H9 (cell line): ENCODE results near the gene EVL. TPM values are rescaled to one million over a fixed set of nuclear protein-coding genes. Genes with fewer than 3 reads are reported as not detected.
"Not testable (repeated sequence)": the region's sequence is repeated elsewhere in the genome, so short reads cannot be mapped to it uniquely, and the experiment has no call there.

Experiments
- DNase-seq: peaks from one replicate; pipeline ENCODE4 v3.0.0-alpha.2; 2017
- H2AFZ ChIP-seq: one replicate; pipeline ENCODE4 v1.6.1; 2013; ENCODE audit warnings: mild to moderate bottlenecking, low read length, control low read depth, moderate library complexity
- H2AK5ac ChIP-seq: 2 replicates; pipeline ENCODE4 v1.6.1; 2013; ENCODE audit warnings: low read length, control low read depth, mixed read lengths; ENCODE audit not compliant: insufficient read length
- H2BK120ac ChIP-seq: one replicate; pipeline ENCODE4 v1.6.1; 2013; ENCODE audit warnings: low read depth, mild to moderate bottlenecking, low read length, control low read depth, inconsistent platforms; ENCODE audit not compliant: poor library complexity, severe bottlenecking
- H2BK12ac ChIP-seq: 2 replicates; pipeline ENCODE4 v1.6.1; 2013; ENCODE audit warnings: low read length, control low read depth, mixed read lengths, low read depth; ENCODE audit not compliant: insufficient read length
- H2BK15ac ChIP-seq: 2 replicates; pipeline ENCODE4 v1.6.1; 2013; ENCODE audit warnings: low read depth, low read length, control low read depth
- H2BK20ac ChIP-seq: one replicate; pipeline ENCODE4 v1.6.1; 2013; ENCODE audit warnings: low read depth, mild to moderate bottlenecking, low read length, control low read depth, inconsistent platforms; ENCODE audit not compliant: poor library complexity, severe bottlenecking
- H2BK5ac ChIP-seq: 2 replicates; pipeline ENCODE4 v1.6.1; 2013; ENCODE audit warnings: low read length, control low read depth, mixed read lengths; ENCODE audit not compliant: insufficient read length
- H3K14ac ChIP-seq: 2 replicates; pipeline ENCODE4 v1.6.1; 2013; ENCODE audit warnings: low read length, control low read depth; ENCODE audit not compliant: insufficient read depth
- H3K18ac ChIP-seq: 2 replicates; pipeline ENCODE4 v1.6.1; 2013; ENCODE audit warnings: low read depth, mild to moderate bottlenecking, mixed read lengths, low read length, control low read depth; ENCODE audit not compliant: insufficient read length
- H3K23ac ChIP-seq: 2 replicates; pipeline ENCODE4 v1.6.1; 2013; ENCODE audit warnings: low read length, control low read depth, mixed read lengths, low read depth; ENCODE audit not compliant: insufficient read length
- H3K23me2 ChIP-seq: 2 replicates; pipeline ENCODE4 v1.6.1; 2013; ENCODE audit warnings: low read depth, mild to moderate bottlenecking, mixed read lengths, low read length, control low read depth; ENCODE audit not compliant: insufficient read length, poor library complexity, severe bottlenecking
- H3K27ac ChIP-seq: 2 replicates; pipeline ENCODE4 v1.5.1; 2013; ENCODE audit warnings: low read length, control low read depth, mixed read lengths, low read depth; ENCODE audit not compliant: insufficient read length
- H3K27me3 ChIP-seq: 2 replicates; pipeline ENCODE4 v1.6.1; 2013; ENCODE audit warnings: low read length, control low read depth, inconsistent platforms; ENCODE audit not compliant: insufficient read depth
- H3K4ac ChIP-seq: 2 replicates; pipeline ENCODE4 v1.6.1; 2013; ENCODE audit warnings: low read depth, mild to moderate bottlenecking, control low read depth, inconsistent platforms, low read length, moderate library complexity
- H3K4me1 ChIP-seq: 2 replicates; pipeline ENCODE4 v1.6.1; 2013; ENCODE audit warnings: low read length, control low read depth, inconsistent platforms; ENCODE audit not compliant: insufficient read depth
- H3K4me2 ChIP-seq: 2 replicates; pipeline ENCODE4 v1.6.1; 2013; ENCODE audit warnings: low read length, control low read depth, mixed read lengths; ENCODE audit not compliant: insufficient read length, insufficient read depth
- H3K56ac ChIP-seq: 2 replicates; pipeline ENCODE4 v1.6.1; 2013; ENCODE audit warnings: low read depth, mild to moderate bottlenecking, mixed read lengths, low read length, control low read depth; ENCODE audit not compliant: insufficient read length
- H3K79me1 ChIP-seq: 2 replicates; pipeline ENCODE4 v1.6.1; 2013; ENCODE audit warnings: low read depth, mild to moderate bottlenecking, moderate library complexity, low read length, control low read depth, inconsistent platforms; ENCODE audit not compliant: insufficient read depth, poor library complexity, severe bottlenecking
- H3K79me2 ChIP-seq: 2 replicates; pipeline ENCODE4 v1.6.1; 2013; ENCODE audit warnings: low read length, control low read depth, inconsistent platforms; ENCODE audit not compliant: insufficient read depth
- H3K9ac ChIP-seq: 2 replicates; pipeline ENCODE4 v1.6.1; 2013; ENCODE audit warnings: low read length, control low read depth, mixed read lengths; ENCODE audit not compliant: insufficient read length; ENCODE audit errors: extremely low read depth
- H3K9me3 ChIP-seq: one replicate; pipeline ENCODE4 v1.6.1; 2013; ENCODE audit warnings: low read depth, low read length, inconsistent platforms; ENCODE audit not compliant: control insufficient read depth
- H3T11ph ChIP-seq: one replicate; pipeline ENCODE4 v1.6.1; 2013; ENCODE audit warnings: mild to moderate bottlenecking, low read length, control low read depth, inconsistent platforms
- H4K20me1 ChIP-seq: one replicate; pipeline ENCODE4 v1.6.1; 2013; ENCODE audit not compliant: control insufficient read depth, insufficient read length, insufficient read depth
- H4K5ac ChIP-seq: 2 replicates; pipeline ENCODE4 v1.6.1; 2013; ENCODE audit warnings: low read depth, mild to moderate bottlenecking, mixed read lengths, low read length, control low read depth; ENCODE audit not compliant: insufficient read length
- H4K8ac ChIP-seq: replicated peaks from 2 replicates; pipeline ENCODE4 v1.6.1; 2013; ENCODE audit warnings: low read length, control low read depth, mixed read lengths, low read depth; ENCODE audit not compliant: insufficient read length
- H4K91ac ChIP-seq: 2 replicates; pipeline ENCODE4 v1.6.1; 2013; ENCODE audit warnings: low read depth, mild to moderate bottlenecking, moderate library complexity, mixed read lengths, low read length, control low read depth; ENCODE audit not compliant: insufficient read length
- H3K27ac Mint-ChIP-seq, 3 experiments: 2 replicates in 2 of 3; 3 replicates in 1 of 3; pipeline ENCODE4 v1.8.0; 2020 to 2021; ENCODE audit warnings: mixed read lengths in 3 of 3, mild to moderate bottlenecking in 1 of 3, moderate library complexity in 1 of 3
- H3K27me3 Mint-ChIP-seq: 2 replicates; pipeline ENCODE4 v1.8.0; 2021; ENCODE audit warnings: low read depth, mild to moderate bottlenecking, moderate library complexity, mixed read lengths
- H3K36me3 Mint-ChIP-seq, 3 experiments: 2 replicates in 2 of 3; 3 replicates in 1 of 3; pipeline ENCODE4 v1.8.0; 2020 to 2021; ENCODE audit warnings: low read depth in 3 of 3, mixed read lengths in 3 of 3; ENCODE audit not compliant: insufficient read depth in 1 of 3
- H3K4me1 Mint-ChIP-seq, 2 experiments: 2 replicates each; pipeline ENCODE4 v1.8.0; 2020; ENCODE audit warnings: mixed read lengths in 2 of 2
- H3K4me3 Mint-ChIP-seq, 2 experiments: 2 replicates in 1 of 2; 3 replicates in 1 of 2; pipeline ENCODE4 v1.8.0; 2020 to 2021; ENCODE audit warnings: mild to moderate bottlenecking in 2 of 2, mixed read lengths in 2 of 2, moderate library complexity in 1 of 2
- H3K9me3 Mint-ChIP-seq, 2 experiments: 2 replicates in 1 of 2; 3 replicates in 1 of 2; pipeline ENCODE4 v1.8.0; 2020; ENCODE audit warnings: mild to moderate bottlenecking in 2 of 2, mixed read lengths in 2 of 2, moderate library complexity in 1 of 2
- WGBS: extraction: QIAGEN DNeasy Blood & Tissue Kit; methylation state at CpG from one replicate; pipeline ENCODE4 v1.1.7; 2013; ENCODE audit warnings: missing lambda C conversion rate, low lambda C conversion rate, mixed read lengths; ENCODE audit not compliant: insufficient read length; ENCODE audit errors: extremely low coverage; 5-methylcytosine and 5-hydroxymethylcytosine counted together
- total RNA-seq: library from RNA; stranded (reverse); gene quantifications from 2 replicates; pipeline ENCODE4 v1.2.1, GENCODE V29; 2021

EVL gene
- total RNA-seq, 1 experiment from 2014 or later, result 53.2 TPM

DNA sequence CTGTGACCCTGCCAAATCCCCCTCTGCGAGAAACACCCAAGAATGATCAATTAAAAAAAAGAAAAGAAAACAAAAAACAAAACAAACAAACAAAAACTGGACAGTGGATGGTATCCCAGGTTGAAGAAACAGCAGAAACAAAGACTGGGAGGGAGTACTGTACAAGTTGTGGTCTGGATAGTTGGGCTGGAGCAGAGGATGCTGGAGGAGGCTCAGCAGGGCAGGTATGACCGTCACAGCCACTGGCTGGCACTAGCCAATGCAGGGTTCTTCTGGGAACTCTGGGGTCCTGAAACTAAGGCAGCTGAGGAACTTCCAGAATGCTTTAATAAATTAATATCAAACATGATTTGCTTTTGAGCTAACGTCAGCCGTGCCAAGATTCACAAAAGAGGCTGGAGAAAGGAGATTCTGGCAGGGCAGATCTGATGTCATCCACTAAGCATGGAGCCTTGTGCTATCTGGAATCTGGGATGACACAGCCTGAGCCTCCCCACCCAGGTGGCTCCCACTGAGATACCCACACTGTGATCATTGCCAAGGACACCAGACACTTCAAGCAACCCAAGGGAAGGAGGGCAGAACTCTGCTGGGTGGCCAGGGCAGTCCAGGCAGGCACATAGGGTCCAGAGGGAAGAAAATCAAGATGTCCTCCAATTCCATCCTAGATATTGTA is 116.8 kb downstream of the EVL start:
- H2AFZ ChIP-seq, H3K27ac ChIP-seq, H3T11ph ChIP-seq, H3K9me3 Mint-ChIP-seq, H4K91ac ChIP-seq, H3K27me3 Mint-ChIP-seq, H3K23ac ChIP-seq, H2BK120ac ChIP-seq, H3K4me3 Mint-ChIP-seq, H2BK15ac ChIP-seq, H3K4me1 Mint-ChIP-seq, H3K23me2 ChIP-seq, H3K14ac ChIP-seq, H3K9me3 ChIP-seq, H3K4ac ChIP-seq, H3K56ac ChIP-seq, H2BK12ac ChIP-seq, H3K9ac ChIP-seq, H3K79me2 ChIP-seq, H4K5ac ChIP-seq, H4K20me1 ChIP-seq, H3K36me3 Mint-ChIP-seq, DNase-seq, H3K27me3 ChIP-seq, H2BK5ac ChIP-seq, H2AK5ac ChIP-seq, H3K18ac ChIP-seq, H4K8ac ChIP-seq, H3K4me2 ChIP-seq, H3K79me1 ChIP-seq, H2BK20ac ChIP-seq, H3K4me1 ChIP-seq, H3K27ac Mint-ChIP-seq: not testable (repeated sequence)
- no CpG with 5 or more reads among the region's 4 CpGs for WGBS
